ENCODE data around the gene ACAA1.

Gene ACAA1

GRCh38 chr3:38131621-38132369 lies 5.1 kb downstream of the ACAA1 start:
- TF ChIP-seq GATA2 (IDR thresholded peaks at IDR 0.05; ENCODE audit: low read depth, low read length), result no peak
- no peak for TF ChIP-seq GATA3 (IDR thresholded peaks at IDR 0.05; ENCODE audit: low read depth, low read length)

DNA sequence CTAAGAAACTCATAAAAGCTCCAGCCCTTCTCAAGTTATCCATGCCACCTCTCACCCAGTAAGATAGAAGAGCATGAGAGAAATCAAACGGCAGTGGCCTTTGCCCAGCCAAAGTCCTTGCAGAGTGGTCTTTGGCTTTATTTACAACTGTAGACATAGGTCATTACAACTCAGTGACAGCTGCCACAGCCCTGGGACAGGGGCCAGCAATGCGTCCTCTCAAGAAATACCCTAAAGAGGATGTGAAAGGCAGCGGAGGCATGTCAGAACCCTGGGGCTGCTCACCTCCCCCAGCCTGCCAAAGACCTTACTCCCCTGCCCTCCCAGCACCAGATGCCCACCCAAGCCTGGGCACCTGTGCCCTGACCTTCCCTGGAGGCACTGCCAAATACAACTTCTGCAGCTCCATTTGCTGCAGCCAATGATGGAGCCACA lies 6.3 kb downstream of the ACAA1 start:
- TF ChIP-seq GATA3 (IDR thresholded peaks at IDR 0.05; ENCODE audit: low read depth, low read length), result no peak

DNA sequence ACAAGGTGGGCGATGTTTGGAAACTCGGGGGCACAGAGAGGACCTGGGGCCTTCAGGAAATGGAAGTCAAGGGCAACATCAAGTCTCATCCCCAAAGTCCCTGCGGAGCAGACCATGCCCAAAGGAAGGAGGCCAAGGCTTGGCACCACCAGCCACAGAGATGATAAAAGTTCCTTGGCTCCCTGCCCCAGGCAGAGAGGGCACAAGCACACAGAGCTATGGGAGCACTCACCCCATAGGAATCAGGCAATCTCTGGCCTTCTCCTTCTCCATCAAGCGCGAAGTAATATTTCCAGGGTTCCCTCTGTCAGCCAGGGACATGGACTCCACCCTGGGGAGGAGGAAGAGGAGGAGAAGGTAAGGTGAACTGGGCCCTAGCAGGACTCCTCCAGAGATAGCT lies 7.9 kb downstream of the ACAA1 start:
- no peak for TF ChIP-seq GATA2 (IDR thresholded peaks at IDR 0.05; ENCODE audit: low read depth, low read length)
- no peak for TF ChIP-seq GATA3 (IDR thresholded peaks at IDR 0.05; ENCODE audit: low read depth, low read length)

DNA sequence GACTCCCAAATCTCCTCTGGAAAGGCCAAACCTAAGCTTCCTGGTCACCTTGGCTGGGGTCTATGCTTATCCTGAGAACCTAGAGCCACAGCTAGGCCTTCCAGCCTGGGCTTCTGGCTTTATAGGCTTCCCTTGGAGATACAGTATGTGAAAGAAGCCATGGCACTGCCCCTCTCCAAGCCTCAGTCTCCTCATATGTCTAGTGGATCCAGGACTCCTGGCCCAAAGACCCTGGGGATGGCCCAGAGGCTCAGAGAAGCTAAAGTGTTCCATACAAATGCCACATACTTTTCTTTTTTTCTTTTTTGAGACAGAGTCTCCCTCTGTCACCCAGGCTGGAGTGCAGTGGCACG lies 8.6 kb downstream of the ACAA1 start:
- no peak for TF ChIP-seq GATA3 (IDR thresholded peaks at IDR 0.05; ENCODE audit: low read depth, low read length)
- no peak for TF ChIP-seq GATA2 (IDR thresholded peaks at IDR 0.05; ENCODE audit: low read depth, low read length)

- TF ChIP-seq GATA3 (IDR thresholded peaks at IDR 0.05; ENCODE audit: low read depth, low read length), result no peak
- TF ChIP-seq GATA2 (IDR thresholded peaks at IDR 0.05; ENCODE audit: low read depth, low read length), result no peak
These were observed 9.2 kb downstream of the ACAA1 start for GRCh38 chr3:38127611-38128302.

DNA sequence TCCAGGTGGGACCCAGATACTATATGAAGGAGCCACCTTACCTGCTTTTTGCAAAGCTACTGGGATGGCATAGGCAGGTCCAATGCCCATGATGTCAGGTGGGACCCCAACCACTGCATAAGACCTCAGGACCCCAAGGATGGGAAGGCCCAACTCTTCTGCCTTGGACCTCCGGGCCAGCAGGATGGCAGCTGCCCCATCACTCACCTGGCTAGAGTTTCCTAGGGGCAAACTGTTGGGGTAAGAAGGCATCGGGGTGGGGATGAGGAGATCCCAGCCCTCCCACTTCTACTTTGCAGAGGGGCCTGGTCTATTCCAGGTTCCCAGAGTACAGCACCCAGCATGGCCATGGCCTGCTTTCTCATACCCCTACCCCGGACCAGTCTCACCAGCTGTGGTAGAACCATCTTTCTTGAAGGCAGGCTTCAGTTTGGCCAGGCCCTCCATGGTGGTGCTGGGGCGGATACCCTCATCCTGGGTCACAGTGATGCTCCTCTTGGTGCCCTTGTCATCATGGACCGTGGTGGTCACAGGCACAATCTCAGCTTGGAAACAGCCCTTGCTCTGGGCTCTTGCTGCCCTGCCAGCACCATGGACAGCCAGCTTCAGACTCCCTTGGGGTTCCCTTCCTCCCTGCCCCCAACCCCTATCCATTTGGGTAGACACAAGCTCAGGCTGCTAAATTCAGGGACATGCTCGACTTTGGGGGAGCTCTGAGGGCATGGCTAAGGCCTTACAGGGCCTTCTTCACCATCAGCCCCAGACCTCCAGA lies 10.6 kb downstream of the ACAA1 start:
- TF ChIP-seq GATA3 (IDR thresholded peaks at IDR 0.05; ENCODE audit: low read depth, low read length), result no peak
- no peak for TF ChIP-seq GATA2 (IDR thresholded peaks at IDR 0.05; ENCODE audit: low read depth, low read length)

- TF ChIP-seq GATA2 (IDR thresholded peaks at IDR 0.05; ENCODE audit: low read depth, low read length) (no peak), GATA3 (IDR thresholded peaks at IDR 0.05; ENCODE audit: low read depth, low read length) (no peak)
These were observed 11.4 kb downstream of the ACAA1 start for GRCh38 chr3:38125305-38126120.

DNA sequence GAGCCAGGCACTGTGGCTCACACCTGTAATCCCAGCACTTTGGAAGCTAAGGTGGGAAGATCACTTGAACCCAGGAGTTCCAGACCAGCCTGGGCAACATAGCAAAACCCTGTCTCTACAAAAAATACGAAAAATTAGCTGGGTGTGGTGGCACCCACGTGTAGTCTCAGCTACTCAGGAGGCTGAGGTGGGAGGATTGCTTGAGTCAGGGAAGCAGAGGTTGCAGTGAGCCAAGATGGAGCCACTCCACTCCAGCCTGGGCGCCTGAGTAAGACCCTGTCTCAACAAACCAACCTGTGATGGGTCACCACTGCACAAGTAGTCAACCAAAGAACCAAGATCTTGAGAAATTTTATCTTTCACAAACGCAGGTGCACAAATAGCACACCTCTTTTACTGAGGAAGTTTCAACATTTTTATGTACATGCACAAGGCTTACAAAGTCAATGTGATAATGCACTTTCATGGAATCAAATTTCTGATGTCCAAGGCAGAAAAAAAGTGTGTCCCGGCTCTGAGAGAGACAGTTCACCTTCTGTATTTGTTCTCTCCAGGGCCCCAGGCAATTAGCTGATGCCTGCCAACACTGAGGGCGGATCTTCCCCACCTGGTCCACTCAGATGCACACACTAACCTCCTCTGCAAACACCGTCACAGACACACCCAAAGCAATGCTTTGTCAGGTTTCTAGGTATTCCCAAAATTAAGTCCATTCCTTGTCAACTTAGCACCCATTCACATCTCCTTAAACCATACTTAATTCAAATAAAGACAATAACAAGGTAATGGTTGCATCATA lies 12.4 kb downstream of the ACAA1 start:
- TF ChIP-seq GATA2 (IDR thresholded peaks at IDR 0.05; ENCODE audit: low read depth, low read length) (no peak), GATA3 (IDR thresholded peaks at IDR 0.05; ENCODE audit: low read depth, low read length) (no peak)

DNA sequence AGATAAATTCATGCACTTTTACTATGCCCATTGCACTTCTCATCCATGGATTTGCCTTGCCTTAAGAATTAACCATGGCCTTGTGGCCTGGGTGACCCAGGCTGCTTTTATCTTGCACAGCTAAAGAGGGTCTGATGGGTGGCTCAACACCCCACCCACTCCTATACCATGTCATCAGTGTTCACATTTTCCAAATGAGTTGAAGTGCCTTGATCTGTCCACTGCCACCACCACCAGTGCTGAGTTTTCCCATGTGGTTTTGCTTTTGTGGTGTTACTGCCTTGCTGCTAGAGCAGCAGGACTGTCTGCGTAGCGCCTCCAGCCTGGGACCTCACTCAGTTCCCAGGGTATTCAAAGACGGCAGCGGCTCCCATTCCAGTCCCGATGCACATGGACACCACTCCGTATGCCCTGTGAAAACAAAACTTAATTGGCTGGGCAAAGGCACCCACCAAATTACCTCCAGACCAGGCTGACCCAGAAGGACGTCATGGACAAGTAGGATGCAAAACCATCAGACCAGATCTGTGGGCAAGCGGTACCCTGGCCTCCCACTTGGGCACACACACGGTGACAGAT lies 14.1 kb downstream of the ACAA1 start:
- TF ChIP-seq GATA2 (IDR thresholded peaks at IDR 0.05; ENCODE audit: low read depth, low read length) (no peak), GATA3 (IDR thresholded peaks at IDR 0.05; ENCODE audit: low read depth, low read length) (no peak)

GRCh38 chr3:38121832-38122461 lies 15.0 kb downstream of the ACAA1 start:
- no peak for TF ChIP-seq GATA2 (IDR thresholded peaks at IDR 0.05; ENCODE audit: low read depth, low read length)
- no peak for TF ChIP-seq GATA3 (IDR thresholded peaks at IDR 0.05; ENCODE audit: low read depth, low read length)

DNA sequence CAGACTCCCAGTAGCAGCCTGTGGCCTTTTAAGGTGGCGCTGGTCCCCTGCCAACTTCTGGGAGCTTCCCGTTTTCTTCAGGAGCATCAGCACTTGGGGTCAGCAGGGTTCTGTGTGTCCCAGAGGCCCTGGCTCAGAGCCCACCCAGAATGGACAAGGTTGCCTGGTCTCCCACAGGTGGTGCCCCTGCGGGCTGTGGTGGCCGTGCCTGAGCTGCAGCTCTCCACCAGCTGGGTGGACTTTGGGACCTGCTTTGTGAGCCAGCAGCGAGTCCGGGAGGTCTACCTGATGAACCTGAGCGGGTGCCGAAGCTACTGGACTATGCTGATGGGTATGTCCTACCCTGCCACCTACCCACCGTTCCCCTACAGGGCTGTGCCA lies 15.5 kb downstream of the ACAA1 start:
- TF ChIP-seq GATA2 (IDR thresholded peaks at IDR 0.05; ENCODE audit: low read depth, low read length), result no peak
- TF ChIP-seq GATA3 (IDR thresholded peaks at IDR 0.05; ENCODE audit: low read depth, low read length), result no peak

- TF ChIP-seq GATA3 (IDR thresholded peaks at IDR 0.05; ENCODE audit: low read depth, low read length) (no peak), GATA2 (IDR thresholded peaks at IDR 0.05; ENCODE audit: low read depth, low read length) (no peak)
These were observed 16.1 kb downstream of the ACAA1 start for GRCh38 chr3:38120693-38121450.

Measured in SH-SY5Y (cell line).